GM18502 (cell line): ENCODE results near the gene XRRA1.
"Not testable (repeated sequence)": the region's sequence is repeated elsewhere in the genome, so short reads cannot be mapped to it uniquely, and the experiment has no call there.

Experiments
- ATAC-seq: cut with Tn5 transposase; IDR thresholded peaks from one replicate; pipeline ENCODE4 v1.9.1; 2021; ENCODE audit warnings: mild to moderate bottlenecking; ENCODE audit not compliant: unreplicated experiment, poor library complexity

The XRRA1 gene

GRCh38 chr11:74905326-74905725 lies 43.6 kb downstream of the XRRA1 start:
- ATAC-seq: no peak

GRCh38 chr11:74902342-74902741 lies 46.5 kb downstream of the XRRA1 start:
- ATAC-seq: no peak

GRCh38 chr11:74896311-74896710 lies 52.6 kb downstream of the XRRA1 start:
- ATAC-seq: no peak

GRCh38 chr11:74895340-74896116 lies 53.4 kb downstream of the XRRA1 start:
- no peak for ATAC-seq

- ATAC-seq: not testable (repeated sequence)
Measured at GRCh38 chr11:74893015-74893414, 55.9 kb downstream of the XRRA1 start.

- no peak for ATAC-seq
Measured at GRCh38 chr11:74877132-74877531, 71.8 kb downstream of the XRRA1 start.

GRCh38 chr11:74871037-74871436 lies 77.9 kb downstream of the XRRA1 start:
- no peak for ATAC-seq

- ATAC-seq: no peak
Measured at GRCh38 chr11:74870485-74870884, 78.4 kb downstream of the XRRA1 start.

GRCh38 chr11:74866557-74866956 lies 82.3 kb downstream of the XRRA1 start:
- ATAC-seq: no peak

GRCh38 chr11:74863410-74863809 lies 85.5 kb downstream of the XRRA1 start:
- no peak for ATAC-seq

GRCh38 chr11:74860743-74861142 lies 88.1 kb downstream of the XRRA1 start:
- no peak for ATAC-seq

- ATAC-seq: no peak
Measured at GRCh38 chr11:74853223-74853622, 95.7 kb downstream of the XRRA1 start.

- ATAC-seq: no peak
Measured at GRCh38 chr11:74849525-74850391, 99.1 kb downstream of the XRRA1 start.

- ATAC-seq: no peak
Measured at GRCh38 chr11:74847895-74848294, 101.0 kb downstream of the XRRA1 start.

GRCh38 chr11:74847395-74847794 lies 101.5 kb downstream of the XRRA1 start:
- no peak for ATAC-seq

GRCh38 chr11:74846770-74847169 lies 102.1 kb downstream of the XRRA1 start:
- ATAC-seq: no peak

GRCh38 chr11:74845978-74846517 lies 102.8 kb downstream of the XRRA1 start:
- no peak for ATAC-seq

GRCh38 chr11:74844865-74845264 lies 104.0 kb downstream of the XRRA1 start:
- ATAC-seq: no peak

- ATAC-seq: no peak
Measured at GRCh38 chr11:74844072-74844471, 104.8 kb downstream of the XRRA1 start.

- no peak for ATAC-seq
Measured at GRCh38 chr11:74842967-74843366, 105.9 kb downstream of the XRRA1 start.

- no peak for ATAC-seq
Measured at GRCh38 chr11:74840486-74840885, 108.4 kb downstream of the XRRA1 start.
